NCI-H2107 (cell line): ENCODE results near the gene G6PC3.

ENCODE experiments used
- DNase-seq: peaks from one replicate; lab custom pipeline; 2025; lab: John Stamatoyannopoulos, UW

The G6PC3 gene

DNA sequence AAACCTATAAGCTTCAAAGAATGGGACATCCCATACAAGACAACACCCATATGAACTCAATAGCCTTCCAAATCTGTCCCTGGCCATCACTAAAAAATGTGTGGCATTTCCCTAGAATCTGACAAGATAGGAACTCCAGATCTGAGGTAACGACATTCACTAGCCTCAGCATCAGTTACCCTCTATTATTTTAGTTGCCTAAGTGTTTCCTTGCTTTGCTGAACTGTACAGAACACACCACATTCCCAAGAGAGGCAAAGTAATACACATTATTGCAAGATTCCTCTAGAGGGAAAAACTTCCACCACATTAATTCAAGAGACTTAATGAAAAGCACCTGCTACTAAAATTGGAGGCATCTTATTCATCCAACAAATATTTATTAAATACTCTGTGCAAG lies 9.1 kb upstream of the G6PC3 start:
- no peak for DNase-seq

DNA sequence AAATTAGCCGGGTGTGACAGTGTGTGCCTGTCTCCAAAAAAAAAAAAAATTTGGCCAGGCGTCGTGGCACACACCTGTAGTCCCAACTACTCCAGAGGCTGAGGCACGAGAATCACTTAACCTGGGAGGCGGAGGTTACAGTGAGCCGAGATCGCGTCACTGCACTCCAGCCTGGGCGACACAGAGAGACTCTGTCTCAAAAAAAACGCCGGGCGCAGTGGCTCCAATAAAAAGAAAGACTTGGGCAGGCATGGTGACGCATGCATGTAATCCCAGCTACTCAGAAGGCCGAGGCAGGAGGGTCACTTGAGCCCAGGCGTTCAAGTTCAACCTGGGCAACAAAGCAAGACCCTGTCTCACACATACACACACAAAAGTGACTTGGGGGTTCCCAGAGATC lies 7.7 kb upstream of the G6PC3 start:
- no peak for DNase-seq

DNA sequence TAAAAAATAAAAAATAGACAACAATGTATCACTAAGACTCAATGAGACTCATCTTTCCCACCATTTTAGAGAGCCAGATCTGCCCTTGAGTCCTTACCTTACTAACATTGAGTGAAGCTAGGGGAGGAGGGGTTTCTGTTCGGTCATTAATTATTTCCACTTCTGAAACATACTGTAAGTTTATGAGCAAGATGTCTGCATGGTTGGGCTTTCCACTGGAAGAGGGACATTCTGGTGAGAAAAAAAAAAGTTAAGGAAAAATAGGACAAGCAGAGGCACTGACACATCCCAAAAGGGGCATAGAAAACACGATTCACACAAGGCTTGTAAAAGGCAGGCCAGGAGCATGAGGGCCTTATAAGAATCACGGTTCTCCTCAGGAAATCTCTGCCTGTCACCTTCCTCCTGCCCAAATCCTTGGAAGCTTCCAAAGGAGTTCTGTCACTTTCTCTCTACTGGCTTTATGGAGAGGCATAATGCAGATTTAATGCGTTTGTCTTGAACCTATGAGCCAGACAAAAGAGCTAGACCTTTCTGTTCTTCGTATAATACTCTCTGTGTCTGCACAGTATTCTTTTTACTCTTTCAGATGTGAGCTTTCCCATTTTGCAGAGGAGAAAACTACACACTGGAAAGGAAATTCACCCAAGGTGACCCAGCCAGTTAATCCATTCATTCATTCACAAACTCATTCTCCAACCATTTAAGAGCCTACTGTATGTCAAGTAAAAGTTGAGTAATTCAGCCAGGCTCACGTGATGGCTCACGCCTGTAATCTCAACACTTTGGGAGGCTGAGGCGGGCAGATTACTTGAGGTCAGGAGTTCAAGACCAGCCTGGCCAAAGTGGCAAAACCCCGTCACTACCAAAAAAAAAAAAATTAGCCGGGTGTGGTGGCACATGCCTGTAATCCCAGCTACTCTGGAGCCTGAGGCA lies 6.6 kb upstream of the G6PC3 start:
- no peak for DNase-seq

DNA sequence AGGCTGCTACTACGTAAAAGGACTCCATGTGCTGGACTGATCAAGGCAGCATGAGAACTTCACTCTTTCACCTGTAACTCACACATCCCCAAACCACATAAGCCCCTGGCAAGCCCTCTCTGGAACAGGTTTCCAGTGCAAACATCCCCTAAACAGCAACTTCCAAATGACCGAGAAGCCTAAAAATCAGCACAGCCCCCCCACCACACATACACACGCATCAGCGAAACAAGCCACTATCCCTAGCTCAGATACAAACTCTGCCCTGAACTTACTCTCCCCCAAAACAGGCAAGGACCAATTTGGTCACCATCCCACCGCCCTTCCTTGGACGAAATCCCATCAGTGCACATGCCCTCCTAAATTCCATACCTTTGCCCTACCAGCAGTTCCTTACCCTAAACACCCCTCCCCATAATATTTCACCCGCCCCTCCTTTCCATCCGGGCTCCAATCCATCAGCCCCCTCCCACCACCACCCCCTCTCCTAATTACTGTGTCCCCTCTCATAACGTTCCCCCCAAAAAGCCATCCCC lies 4.8 kb upstream of the G6PC3 start:
- no peak for DNase-seq

DNA sequence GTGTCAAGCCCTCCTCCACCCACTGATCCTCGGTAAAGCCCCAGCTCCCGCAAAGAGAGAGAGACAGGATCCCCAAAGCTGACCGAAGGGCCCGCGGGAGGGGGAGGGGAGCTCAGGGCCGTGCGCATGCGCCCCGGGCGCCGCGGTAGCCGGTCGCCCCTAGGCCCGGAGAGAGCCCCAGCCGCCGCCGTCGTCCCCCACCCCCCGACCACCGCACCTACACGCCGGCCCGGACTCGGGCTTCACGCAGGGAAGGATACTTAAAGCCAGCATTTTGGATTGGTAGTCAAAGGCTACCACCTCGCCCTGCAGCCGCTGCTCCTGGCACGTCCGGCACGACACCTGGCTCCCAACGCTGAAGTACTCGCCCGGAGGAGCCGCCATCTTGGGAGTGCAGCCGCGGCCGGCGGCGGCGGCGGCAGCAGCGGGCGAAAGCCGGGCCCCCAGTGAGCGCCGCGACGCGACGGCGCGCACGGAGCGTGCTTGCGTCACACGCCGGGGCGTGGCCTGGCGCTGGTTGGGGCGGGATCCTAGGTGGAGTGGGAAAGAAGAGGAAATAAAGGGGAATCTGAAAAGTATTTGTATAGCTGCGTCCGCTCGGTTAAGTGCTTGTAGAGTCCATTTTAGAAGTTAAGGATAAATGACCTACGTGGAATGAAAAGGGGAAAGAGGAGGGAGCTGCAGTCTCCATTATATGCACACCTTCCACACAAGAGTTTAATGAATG lies 4.2 kb upstream of the G6PC3 start, which contains the start of gene LSM12:
TSS of gene LSM12 (minus strand) at position 468 of the 727 bp plus-strand sequence. CDS start at position 384, 84 bp downstream.
- DNase-seq = peak; percentile 84

DNA sequence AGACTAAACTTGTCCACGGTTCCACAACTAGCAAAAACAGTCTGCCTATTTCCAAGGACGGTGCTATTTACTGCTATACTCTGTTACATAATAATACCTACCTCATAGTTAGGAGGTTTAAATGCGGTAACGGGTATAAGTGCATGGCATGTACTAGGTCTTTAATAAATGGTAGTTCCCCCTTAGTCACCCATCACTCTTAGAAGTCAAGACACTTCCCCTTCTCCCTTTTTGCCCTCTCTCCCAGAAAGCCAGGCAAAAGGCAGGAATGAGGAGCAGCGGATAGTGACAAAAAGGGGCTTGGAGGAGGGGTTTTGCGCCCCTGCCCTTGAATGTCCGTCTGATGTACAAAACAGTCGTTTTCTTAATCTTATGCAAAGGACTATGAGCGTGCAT lies 3.0 kb upstream of the G6PC3 start:
- DNase-seq = no peak

DNA sequence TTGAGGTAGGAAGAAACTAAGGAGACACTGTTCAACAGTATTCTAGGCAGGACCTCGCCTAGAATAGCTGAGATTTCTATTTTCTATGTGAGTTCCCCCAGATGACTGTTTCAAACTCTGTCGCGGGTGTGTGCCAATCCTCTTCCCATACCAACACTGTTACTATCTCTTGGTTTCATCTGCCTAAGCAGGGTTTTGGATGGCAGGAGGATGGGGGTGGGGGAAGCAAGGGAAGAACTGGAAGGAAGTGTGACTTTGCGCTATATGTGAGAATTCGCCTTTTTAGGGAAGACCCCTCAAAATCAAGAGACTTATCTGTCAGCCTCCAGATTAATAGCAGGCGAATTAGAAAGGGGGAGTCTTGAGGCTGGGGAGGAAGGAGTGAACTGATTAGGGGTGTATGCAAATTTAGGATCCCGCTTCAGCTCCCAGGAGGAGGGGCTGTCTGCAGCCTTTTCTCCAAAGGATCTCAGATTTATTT lies 521 bp upstream of the G6PC3 start:
- no peak for DNase-seq

DNA sequence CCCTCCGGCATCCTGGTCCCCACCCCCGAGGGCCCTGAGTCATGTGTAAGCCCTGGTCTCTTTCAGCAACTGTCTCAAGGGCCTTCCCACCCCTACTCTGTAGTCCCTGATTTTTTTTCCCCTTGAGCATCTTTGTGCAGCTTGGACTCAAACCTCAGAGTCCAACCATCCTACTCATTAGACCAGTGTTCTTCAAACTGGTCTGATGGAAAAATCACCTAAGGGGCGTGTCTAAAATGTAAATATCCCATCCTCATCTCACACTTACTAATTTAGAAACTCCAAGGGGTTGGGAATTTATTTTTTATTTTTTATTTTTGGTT lies 624 bp downstream of the G6PC3 start:
- DNase-seq = no peak

DNA sequence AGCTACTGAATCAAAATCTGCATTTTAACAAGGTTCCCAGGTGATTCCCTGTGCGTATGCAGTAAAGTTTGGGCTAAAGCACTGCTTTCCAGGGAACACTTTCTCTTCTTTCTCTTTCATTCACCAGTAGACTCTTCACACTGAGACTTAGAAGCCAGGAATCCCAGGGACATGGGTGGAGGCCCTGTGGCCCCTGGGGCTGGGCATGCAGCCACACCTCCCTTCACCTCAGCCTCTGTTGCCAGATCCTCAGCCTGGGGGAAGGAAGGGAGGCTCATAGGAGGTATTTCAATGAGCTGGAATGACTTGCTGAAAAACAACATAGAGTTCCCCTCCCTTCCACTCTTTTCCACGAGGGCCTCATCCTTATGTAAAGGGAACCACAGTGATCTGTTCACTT lies 1.2 kb downstream of the G6PC3 start:
- DNase-seq = no peak

DNA sequence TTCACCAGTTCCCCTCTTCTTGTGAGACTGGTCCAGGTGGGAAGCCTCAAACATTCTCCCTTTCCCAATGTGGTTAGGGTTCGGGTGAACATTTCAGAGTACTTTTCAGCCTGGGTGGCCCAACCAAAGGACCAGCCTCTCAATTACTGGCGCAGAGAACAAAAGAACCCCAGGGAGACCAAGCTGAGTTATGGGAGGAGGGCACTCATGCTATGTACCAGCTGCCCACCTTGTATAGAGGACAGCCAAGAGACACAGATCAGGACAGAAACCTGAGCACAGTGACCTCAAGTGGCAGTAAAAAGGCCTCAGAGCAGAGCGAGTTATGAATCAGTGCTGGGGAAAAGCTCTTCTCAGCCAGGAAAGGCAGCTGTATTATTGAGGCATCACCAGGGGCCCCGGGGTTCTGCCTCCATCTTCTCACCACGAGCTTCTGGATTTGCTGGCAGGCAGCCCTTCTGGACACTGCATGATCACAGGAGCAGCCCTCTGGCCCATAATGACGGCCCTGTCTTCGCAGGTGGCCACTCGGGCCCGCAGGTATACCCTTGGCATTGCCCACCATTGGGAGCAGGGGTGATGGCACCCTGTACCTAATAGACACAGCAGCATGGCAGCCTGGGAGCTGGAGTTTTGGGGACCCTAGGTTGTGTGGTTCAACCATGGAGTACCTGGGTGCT lies 3.8 kb downstream of the G6PC3 start:
- peak; percentile 54 for DNase-seq

DNA sequence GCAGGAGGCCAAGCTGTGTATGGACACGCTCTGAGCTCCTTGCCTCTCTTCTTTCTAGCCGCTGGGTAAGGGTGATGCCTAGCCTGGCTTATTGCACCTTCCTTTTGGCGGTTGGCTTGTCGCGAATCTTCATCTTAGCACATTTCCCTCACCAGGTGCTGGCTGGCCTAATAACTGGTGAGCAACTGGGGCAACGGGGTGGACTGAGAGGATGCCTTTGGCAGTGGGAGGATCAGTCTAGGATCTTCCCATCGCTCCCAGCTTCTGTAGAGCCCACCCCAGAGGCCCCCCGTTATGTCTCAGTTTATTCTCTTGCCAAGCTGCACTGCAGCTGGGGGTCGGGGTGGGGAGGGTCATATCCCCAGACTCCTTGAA lies 4.4 kb downstream of the G6PC3 start:
- DNase-seq = no peak

DNA sequence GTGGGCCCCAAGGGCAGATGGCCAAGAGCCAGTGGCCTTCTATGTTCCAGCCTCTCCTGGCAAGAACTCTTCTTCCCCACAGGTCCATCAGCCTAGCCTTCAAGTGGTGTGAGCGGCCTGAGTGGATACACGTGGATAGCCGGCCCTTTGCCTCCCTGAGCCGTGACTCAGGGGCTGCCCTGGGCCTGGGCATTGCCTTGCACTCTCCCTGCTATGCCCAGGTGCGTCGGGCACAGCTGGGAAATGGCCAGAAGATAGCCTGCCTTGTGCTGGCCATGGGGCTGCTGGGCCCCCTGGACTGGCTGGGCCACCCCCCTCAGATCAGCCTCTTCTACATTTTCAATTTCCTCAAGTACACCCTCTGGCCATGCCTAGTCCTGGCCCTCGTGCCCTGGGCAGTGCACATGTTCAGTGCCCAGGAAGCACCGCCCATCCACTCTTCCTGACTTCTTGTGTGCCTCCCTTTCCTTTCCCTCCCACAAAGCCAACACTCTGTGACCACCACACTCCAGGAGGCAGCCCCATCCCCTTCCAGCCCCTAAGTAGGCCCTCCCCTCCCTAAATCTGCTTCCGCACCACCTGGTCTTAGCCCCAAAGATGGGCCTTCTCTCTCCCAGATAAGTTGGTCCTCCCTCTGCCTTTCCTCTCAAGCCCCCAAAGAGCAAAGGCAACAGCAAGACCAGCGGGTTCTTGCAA lies 5.2 kb downstream of the G6PC3 start:
- DNase-seq = no peak

DNA sequence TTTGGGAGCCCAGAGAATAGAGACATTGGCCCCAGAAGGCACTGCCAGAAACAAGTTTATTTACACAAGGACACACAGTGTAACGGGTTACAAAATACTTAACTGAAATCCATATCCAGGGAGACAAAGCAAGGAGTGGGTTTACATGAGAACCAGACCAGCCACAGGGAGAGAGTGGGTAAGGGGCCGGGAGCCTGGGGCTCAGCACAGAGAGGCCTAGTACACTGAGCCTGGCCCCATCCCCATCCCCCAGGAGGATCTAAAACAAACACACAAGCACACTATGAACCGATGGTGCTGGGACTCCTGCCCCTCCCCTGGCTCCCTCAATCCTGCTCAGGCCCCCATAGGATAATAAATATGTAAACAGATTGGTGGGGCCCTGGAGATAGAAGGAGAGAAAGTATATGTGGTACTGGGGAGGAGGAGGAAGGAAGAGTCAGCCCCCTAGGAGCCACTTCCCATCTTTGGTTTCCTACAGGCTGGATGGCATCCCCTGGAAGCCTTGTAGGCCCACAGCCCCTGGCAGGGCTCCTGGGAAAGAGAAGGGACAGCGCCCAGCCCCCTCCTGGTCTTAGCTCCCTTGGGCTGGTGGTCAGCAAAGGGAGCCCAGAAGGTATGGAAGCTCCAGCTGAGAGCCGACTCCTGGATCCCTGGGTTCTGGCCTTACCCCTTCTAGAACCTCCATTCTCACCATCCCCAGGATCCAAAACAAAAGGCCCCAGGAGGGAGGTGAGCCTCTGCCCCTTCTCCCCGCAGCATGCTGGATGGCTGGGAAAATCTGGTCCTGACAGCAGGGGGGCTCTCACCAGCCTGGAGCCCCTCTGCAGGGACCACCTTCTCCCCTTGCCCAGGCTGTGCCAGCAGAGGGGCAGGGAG lies 6.4 kb downstream of the G6PC3 start:
- DNase-seq = no peak

DNA sequence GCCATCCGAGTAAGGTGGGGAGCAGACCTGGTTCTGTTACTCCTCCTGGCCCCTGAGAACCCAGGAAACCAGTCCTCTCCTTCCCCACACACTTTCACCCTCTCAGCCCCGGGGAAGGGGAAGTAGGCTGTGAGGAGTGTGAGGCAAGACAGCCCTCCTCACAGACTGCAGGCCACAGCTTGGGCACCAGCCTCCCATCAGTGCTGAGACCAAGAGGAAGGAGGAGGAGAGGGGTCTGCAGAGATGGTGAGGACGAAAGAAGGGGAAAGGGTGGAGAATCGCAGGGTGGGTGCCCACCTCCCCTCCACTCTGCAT lies 7.0 kb downstream of the G6PC3 start:
- no peak for DNase-seq

DNA sequence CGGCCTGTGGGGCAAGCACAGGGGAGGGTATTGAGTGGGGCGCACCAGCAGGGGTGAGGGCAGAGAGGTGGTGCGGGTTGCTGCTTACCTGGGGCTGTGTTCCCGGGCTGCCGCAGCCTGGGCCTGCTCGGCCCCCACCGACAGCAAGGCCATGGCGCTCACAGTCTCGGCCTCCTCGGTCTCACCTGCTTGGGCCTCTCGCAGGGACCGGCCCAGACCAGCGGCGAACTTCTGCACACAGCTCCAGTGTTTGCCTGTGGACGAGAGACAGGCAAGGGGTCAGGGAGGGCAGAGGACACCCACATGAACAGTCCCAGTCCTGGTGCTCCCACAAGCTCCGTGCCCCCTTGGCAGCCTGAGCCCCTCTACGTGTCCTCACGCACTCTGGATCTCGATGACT lies 7.9 kb downstream of the G6PC3 start:
- no peak for DNase-seq

DNA sequence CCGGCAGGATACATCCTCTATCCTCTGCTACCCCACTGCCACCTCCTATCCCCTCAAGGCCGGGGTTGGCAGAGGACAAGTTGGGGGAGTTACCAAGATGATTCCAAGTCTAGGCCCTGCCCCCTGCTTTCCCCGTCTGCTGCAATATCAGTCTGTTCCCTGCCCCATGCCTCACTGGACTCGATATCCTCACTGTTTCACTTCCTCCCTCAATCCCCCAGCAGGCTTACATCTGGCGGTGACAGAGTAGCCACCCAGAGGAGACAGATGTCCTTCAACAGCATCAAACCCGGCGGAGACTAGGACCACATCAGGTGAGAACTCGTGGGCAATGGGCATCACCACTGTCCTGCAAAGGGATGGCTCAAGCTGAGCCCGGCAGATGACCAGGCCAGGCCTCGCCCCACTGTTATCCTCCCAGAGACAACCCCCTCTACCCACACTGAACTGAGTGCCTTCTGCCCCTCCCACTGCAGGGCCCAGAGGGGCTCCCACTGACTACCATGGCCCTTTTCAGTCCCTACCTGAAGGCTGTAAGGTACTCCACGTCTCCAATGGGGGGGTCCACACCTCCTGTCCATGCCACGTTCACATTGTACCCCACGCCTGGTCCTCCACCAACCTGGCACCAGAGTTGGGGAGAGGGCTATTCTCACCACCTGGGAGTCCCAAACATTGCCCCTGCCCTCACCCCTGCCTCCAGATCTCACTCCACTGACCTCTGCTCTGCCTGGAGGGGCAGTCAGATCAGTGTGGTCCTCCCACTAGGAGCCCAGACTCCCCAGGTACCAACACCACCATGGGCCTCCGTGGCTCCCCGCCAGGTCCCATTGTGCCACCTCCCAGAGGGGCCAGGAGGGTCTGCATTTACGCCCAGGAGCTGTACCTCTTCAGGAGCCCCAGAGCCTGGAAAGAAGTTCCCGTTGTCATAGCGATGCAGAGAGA lies 9.6 kb downstream of the G6PC3 start:
- DNase-seq = no peak

DNA sequence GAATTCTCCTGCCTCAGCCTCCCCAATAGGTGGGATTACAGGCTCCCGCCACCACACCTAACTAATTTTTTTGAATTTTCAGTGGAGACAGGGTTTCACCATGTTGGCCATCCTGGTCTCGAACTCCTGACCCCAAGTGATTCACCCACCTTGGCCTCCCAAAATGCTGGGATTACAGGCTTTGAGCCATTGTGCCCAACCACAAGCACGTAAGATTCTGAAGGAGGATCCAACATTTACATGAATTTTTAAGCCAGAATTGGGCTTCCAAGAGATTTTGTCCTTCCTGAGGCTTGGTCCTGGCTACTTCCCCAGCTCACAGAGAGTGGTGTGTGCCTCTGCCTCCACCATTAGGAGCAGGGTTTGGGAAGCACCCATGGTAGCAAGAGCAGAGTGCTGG lies 11.1 kb downstream of the G6PC3 start:
- DNase-seq = no peak

DNA sequence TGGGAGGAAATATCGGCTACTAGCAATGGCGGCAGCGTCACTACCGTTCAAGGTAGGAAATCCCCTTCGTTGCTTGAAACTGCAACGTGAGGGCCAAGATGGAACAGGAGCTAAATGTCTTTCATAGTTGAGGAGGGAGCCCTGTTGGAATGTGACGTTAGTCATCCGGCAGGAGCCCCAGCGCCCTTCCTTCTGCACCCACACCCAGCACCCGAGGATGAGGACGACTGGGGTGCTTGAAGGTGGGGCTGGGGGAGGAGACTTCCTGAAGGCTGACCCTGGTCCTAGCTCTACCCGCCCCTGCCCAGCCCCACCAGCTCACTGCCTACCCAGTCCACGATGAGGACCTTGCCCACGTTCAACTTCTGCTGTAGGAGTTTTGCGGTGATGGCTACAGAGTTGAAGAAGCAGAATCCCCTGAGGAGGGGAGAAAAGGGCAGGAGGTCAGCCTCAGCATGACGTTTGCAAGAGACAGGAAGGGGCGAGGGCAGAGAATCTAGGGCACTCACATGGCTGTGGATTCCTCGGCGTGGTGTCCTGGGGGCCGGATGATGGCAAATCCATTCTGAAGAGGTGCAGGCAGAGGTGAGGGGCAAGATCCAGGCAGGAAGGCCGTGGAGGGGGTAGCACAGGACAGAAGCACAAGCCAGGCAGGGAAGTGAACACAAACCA lies 11.9 kb downstream of the G6PC3 start:
- DNase-seq = no peak

DNA sequence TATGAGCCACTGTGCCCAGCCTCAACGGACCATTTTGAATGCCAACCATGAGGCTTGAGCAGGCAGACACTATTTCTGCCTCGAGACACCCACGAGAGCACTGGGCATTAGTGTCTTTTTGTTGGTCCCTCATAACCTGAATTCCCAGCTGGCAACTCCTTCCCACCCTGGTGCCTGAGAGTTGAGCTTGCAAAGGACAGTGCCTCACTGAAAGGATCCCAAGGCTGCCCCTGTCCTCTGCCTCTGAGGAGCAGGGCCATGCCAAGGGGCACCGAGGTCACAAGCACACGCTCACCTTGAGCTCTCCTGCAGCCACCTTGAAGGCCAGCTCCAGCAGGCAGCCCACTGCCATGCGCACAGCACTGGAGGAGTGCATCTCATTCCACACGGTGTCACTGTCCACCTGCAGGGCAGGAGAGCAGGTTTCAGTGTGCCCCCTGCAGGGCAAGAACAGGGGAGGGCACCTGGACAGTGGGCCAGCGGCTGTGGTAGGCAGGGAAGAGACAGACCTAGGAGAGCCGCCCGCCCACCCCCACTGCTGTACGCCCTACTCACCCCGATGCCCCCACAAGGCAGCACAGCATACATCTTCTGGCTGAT lies 12.8 kb downstream of the G6PC3 start:
- no peak for DNase-seq
